Mammary epithelial cell (primary cell): Measurements from ENCODE around the gene AFF2.

Experiments
- EZH2 ChIP-seq: IDR thresholded peaks from 2 replicates; pipeline ENCODE4 v1.6.1; 2012; ENCODE audit warnings: low read length, inconsistent platforms, borderline replicate concordance
- TF ChIP-seq, protein P1 (sequence below), 2 donors: IDR thresholded peaks in 1 of 2; conservative IDR thresholded peaks in 1 of 2; 2 replicates each; pipeline ENCODE4 v1.5.1; 2011 to 2012; ENCODE audit warnings: inconsistent platforms in 2 of 2, low read length in 2 of 2, mild to moderate bottlenecking in 2 of 2, control low read depth in 1 of 2, low read depth in 1 of 2; ENCODE audit not compliant: insufficient read depth in 1 of 2; ENCODE audit errors: extremely low read depth in 1 of 2

DNA sequence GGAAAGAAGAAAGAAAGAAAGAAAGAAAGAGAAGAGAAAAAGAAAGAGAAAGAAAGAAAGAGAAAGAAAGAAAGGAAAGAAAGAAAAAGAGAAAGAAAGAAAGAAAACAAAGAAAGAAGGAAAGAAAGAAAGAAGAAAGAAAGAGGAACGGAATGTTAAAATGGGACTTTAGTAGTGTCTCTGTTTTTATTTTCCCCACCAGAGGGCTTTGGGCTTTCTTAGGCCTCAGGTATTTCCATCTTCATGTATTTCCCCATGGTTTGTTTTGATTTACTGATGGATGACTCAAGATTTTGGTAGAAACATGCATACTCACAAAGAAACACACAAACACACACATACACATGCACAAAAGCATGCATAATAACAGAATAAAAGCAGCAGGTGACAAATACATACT lies 181.2 kb downstream of the AFF2 start:
- TF ChIP-seq, protein P1, sequence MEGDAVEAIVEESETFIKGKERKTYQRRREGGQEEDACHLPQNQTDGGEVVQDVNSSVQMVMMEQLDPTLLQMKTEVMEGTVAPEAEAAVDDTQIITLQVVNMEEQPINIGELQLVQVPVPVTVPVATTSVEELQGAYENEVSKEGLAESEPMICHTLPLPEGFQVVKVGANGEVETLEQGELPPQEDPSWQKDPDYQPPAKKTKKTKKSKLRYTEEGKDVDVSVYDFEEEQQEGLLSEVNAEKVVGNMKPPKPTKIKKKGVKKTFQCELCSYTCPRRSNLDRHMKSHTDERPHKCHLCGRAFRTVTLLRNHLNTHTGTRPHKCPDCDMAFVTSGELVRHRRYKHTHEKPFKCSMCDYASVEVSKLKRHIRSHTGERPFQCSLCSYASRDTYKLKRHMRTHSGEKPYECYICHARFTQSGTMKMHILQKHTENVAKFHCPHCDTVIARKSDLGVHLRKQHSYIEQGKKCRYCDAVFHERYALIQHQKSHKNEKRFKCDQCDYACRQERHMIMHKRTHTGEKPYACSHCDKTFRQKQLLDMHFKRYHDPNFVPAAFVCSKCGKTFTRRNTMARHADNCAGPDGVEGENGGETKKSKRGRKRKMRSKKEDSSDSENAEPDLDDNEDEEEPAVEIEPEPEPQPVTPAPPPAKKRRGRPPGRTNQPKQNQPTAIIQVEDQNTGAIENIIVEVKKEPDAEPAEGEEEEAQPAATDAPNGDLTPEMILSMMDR (conservative IDR thresholded peaks at IDR 0.05 in 1 of 2, IDR thresholded peaks at IDR 0.05 in 1 of 2; ENCODE audit: extremely low read depth in 1 of 2, insufficient read depth in 1 of 2, low read depth in 1 of 2, low read length in 2 of 2), result peak; percentile 9 to 15
- no peak for TF ChIP-seq EZH2
